ENCODE measurements around the gene ORMDL1. TPM values are rescaled to one million over a fixed set of nuclear protein-coding genes. Genes with fewer than 3 reads are reported as not detected.

Gene ORMDL1
- total RNA-seq, 1 donor from 2014 or later = 68.6 TPM

DNA sequence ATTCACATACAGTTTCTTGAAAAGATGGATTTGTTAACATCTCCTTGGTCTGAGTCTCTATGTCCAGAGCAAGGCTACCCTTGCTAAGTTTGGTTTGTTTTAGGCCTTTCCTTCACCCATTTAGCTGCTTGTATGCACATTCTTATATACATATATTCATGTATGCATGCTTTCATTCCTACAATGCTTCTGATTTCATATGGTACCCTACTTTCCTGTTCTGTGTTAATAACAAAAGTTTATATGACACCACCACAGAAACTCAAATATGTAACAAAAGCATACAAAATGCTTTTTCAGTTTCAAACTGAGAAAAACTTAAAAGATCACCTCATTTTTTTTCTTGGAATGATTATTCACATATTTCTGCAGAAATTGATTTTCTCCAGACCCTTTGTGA, 60.9 kb downstream of the ORMDL1 start:
- no peaks in the 10 kb centered on the region for H3K4me1 ChIP-seq
- intact Hi-C loops (cut with DNase I) = no loop called here
- no peak overlapping the region for H3K27ac ChIP-seq
- no peaks in the 10 kb centered on the region for H3K36me3 ChIP-seq
- H3K9me3 ChIP-seq = no peaks in the 10 kb centered on the region
- H3K27me3 ChIP-seq = no peaks in the 10 kb centered on the region
- no peak for DNase-seq (ENCODE audit: low spot score in 2 of 2)
- H3K4me3 ChIP-seq = no peak overlapping the region
- TF ChIP-seq CTCF (IDR thresholded peaks at IDR 0.05) = no peak

Other genes with a start within 250 kb of the ORMDL1 start
- gene SLC40A1, start 203.6 kb downstream of the ORMDL1 start, total RNA-seq = 40.8 TPM
- gene ASNSD1, start 122.9 kb downstream of the ORMDL1 start, total RNA-seq = 18.1 TPM
- 0.75 TPM for gene ANKAR, start 109.7 kb downstream of the ORMDL1 start, total RNA-seq
- gene OSGEPL1, start 21.5 kb downstream of the ORMDL1 start, total RNA-seq = not detected
- 8.7 TPM for gene PMS1, start 111 bp upstream of the ORMDL1 start, total RNA-seq